GM18909 (cell line): ENCODE results near the gene CDH23.
"Not testable (repeated sequence)": the region's sequence is repeated elsewhere in the genome, so short reads cannot be mapped to it uniquely, and the experiment has no call there.

Experiments used
- ATAC-seq: cut with Tn5 transposase; IDR thresholded peaks from one replicate; pipeline ENCODE4 v1.9.1; 2021; ENCODE audit warnings: mild to moderate bottlenecking; ENCODE audit not compliant: unreplicated experiment, poor library complexity

The CDH23 gene

GRCh38 chr10:71396711-71397295, at the start of gene CDH23:
TSS of gene CDH23 (plus strand) at chr10:71396920. CDS start at chr10:71439832, 42,912 bp downstream.
- no peak for ATAC-seq

GRCh38 chr10:71347587-71348395, 48.9 kb upstream of the CDH23 start:
- no peak for ATAC-seq

- ATAC-seq, result no peak
These were observed 47.9 kb upstream of the CDH23 start for GRCh38 chr10:71348850-71349249.

- ATAC-seq, result no peak
These were observed 47.3 kb upstream of the CDH23 start for GRCh38 chr10:71349406-71349805.

- ATAC-seq, result no peak
These were observed 45.6 kb upstream of the CDH23 start for GRCh38 chr10:71351087-71351486.

GRCh38 chr10:71351628-71352319, 44.9 kb upstream of the CDH23 start:
- ATAC-seq, result no peak

GRCh38 chr10:71353639-71354038, 43.1 kb upstream of the CDH23 start:
- ATAC-seq, result no peak

- no peak for ATAC-seq
These were observed 41.9 kb upstream of the CDH23 start for GRCh38 chr10:71354776-71355175.

GRCh38 chr10:71355886-71356285, 40.8 kb upstream of the CDH23 start:
- no peak for ATAC-seq

GRCh38 chr10:71357792-71358265, 38.9 kb upstream of the CDH23 start:
- no peak for ATAC-seq

GRCh38 chr10:71358277-71358676, 38.4 kb upstream of the CDH23 start:
- no peak for ATAC-seq

- ATAC-seq, result not testable (repeated sequence)
These were observed 37.8 kb upstream of the CDH23 start for GRCh38 chr10:71358906-71359305.

- ATAC-seq, result no peak
These were observed 37.2 kb upstream of the CDH23 start for GRCh38 chr10:71359364-71360046.

GRCh38 chr10:71360735-71361134, 36.0 kb upstream of the CDH23 start:
- ATAC-seq, result no peak

- no peak for ATAC-seq
These were observed 35.1 kb upstream of the CDH23 start for GRCh38 chr10:71361581-71361980.

- no peak for ATAC-seq
These were observed 34.6 kb upstream of the CDH23 start for GRCh38 chr10:71362141-71362540.

GRCh38 chr10:71363936-71364335, 32.8 kb upstream of the CDH23 start:
- no peak for ATAC-seq

- no peak for ATAC-seq
These were observed 31.4 kb upstream of the CDH23 start for GRCh38 chr10:71365366-71365765.

- no peak for ATAC-seq
These were observed 30.0 kb upstream of the CDH23 start for GRCh38 chr10:71366690-71367089.

- no peak for ATAC-seq
These were observed 29.4 kb upstream of the CDH23 start for GRCh38 chr10:71367271-71367670.

- no peak for ATAC-seq
These were observed 28.5 kb upstream of the CDH23 start for GRCh38 chr10:71368176-71368575.
